Peyer's patch (tissue), 4 donors: ENCODE results near the gene MUC2. TPM values are rescaled to one million over a fixed set of nuclear protein-coding genes. Genes with fewer than 3 reads are reported as not detected.
A peak's percentile ranks its signal among the peaks of the same experiment; 100 is the strongest.

Source experiments
- DNase-seq, 3 donors: peaks; one replicate each; pipeline ENCODE4 v3.0.0-alpha.2; 2017 to 2019
- H3K27ac ChIP-seq, 4 donors: fragments of 200-600 bp; sonication (generic); one replicate each; pipeline ENCODE4 v1.5.1; 2016 to 2019
- H3K27me3 ChIP-seq, 2 donors: fragments of 200-600 bp; sonication (generic); one replicate each; pipeline ENCODE4 v1.5.1; 2019
- H3K36me3 ChIP-seq, 3 donors: fragments of 200-600 bp; sonication (generic); one replicate each; pipeline ENCODE4 v1.5.1; 2016 to 2019
- H3K4me1 ChIP-seq, 4 donors: fragments of 200-600 bp; sonication (generic); one replicate each; pipeline ENCODE4 v1.5.1; 2016 to 2019
- H3K4me3 ChIP-seq, 4 donors: fragments of 200-600 bp; sonication (generic); 1 replicate in 3 of 4; 2 replicates in 1 of 4; pipeline ENCODE4 v1.5.1; 2016 to 2019; ENCODE audit warnings: mild to moderate bottlenecking in 1 of 4
- H3K9me3 ChIP-seq, 4 donors: fragments of 200-600 bp; sonication (generic); one replicate each; pipeline ENCODE4 v1.5.1; 2016 to 2019; ENCODE audit warnings: mild to moderate bottlenecking in 1 of 4
- CTCF ChIP-seq, 6 experiments: fragments of 450-650 bp in 4 of 6; fragments of 200-600 bp in 2 of 6; sonication (generic) in 1 of 6; IDR thresholded peaks; one replicate each; pipeline ENCODE4 v1.5.1; 2017 to 2019; ENCODE audit warnings: antibody characterized with exemption in 6 of 6, mild to moderate bottlenecking in 3 of 6, moderate library complexity in 1 of 6
- POLR2A ChIP-seq, 2 donors: fragments of 450-650 bp; IDR thresholded peaks; one replicate each; pipeline ENCODE4 v1.5.1; 2017; ENCODE audit warnings: antibody characterized with exemption in 2 of 2, mild to moderate bottlenecking in 2 of 2, moderate library complexity in 2 of 2
- total RNA-seq, 4 donors: library from RNA; depleted of rRNA; stranded (reverse); fragments of >200 nt; gene quantifications; one replicate each; pipeline ENCODE4 v1.1.0, GENCODE V29; 2016

MUC2 gene
- total RNA-seq, 4 donors from 2014 or later: 817 to 1,165 (median 1,010) TPM

- no peak overlapping the region for H3K4me3 ChIP-seq
- TF ChIP-seq POLR2A (IDR thresholded peaks at IDR 0.05) (no peak), CTCF (IDR thresholded peaks at IDR 0.05) (no peak)
- H3K27me3 ChIP-seq: no peaks in the 10 kb centered on the region
- H3K9me3 ChIP-seq: no peaks in the 10 kb centered on the region
- no peaks in the 10 kb centered on the region for H3K4me1 ChIP-seq
- peak in 1 of 3 donors; percentile 49 for DNase-seq
- H3K27ac ChIP-seq: no peak overlapping the region
- H3K36me3 ChIP-seq: no peaks in the 10 kb centered on the region
These were observed 10.1 kb downstream of the MUC2 start for GRCh38 chr11:1084561-1085439.

- Histone ChIP-seq H3K27ac (no peak overlapping the region), H3K9me3 (no peaks in the 10 kb centered on the region), H3K36me3 (no peaks in the 10 kb centered on the region), H3K4me1 (no peaks in the 10 kb centered on the region), H3K4me3 (no peak overlapping the region), H3K27me3 (no peaks in the 10 kb centered on the region)
- TF ChIP-seq CTCF (IDR thresholded peaks at IDR 0.05): no peak
- no peak for TF ChIP-seq POLR2A (IDR thresholded peaks at IDR 0.05)
- no peak for DNase-seq
These were observed 10.9 kb downstream of the MUC2 start for GRCh38 chr11:1085440-1086170.

GRCh38 chr11:1086171-1087102, 11.8 kb downstream of the MUC2 start:
- H3K27ac ChIP-seq: no peak overlapping the region
- TF ChIP-seq POLR2A (IDR thresholded peaks at IDR 0.05): no peak
- TF ChIP-seq CTCF (IDR thresholded peaks at IDR 0.05): no peak
- H3K27me3 ChIP-seq: no peaks in the 10 kb centered on the region
- no peak overlapping the region for H3K4me3 ChIP-seq
- H3K4me1 ChIP-seq: no peaks in the 10 kb centered on the region
- peak in 1 of 3 donors; percentile 48 for DNase-seq
- no peaks in the 10 kb centered on the region for H3K9me3 ChIP-seq
- H3K36me3 ChIP-seq: no peaks in the 10 kb centered on the region

GRCh38 chr11:1087279-1087960, 12.7 kb downstream of the MUC2 start:
- no peaks in the 10 kb centered on the region for H3K4me1 ChIP-seq
- no peaks in the 10 kb centered on the region for H3K9me3 ChIP-seq
- H3K36me3 ChIP-seq: no peaks in the 10 kb centered on the region
- no peak overlapping the region for H3K4me3 ChIP-seq
- TF ChIP-seq CTCF (IDR thresholded peaks at IDR 0.05) (no peak), POLR2A (IDR thresholded peaks at IDR 0.05) (no peak)
- no peaks in the 10 kb centered on the region for H3K27me3 ChIP-seq
- DNase-seq: no peak
- H3K27ac ChIP-seq: no peak overlapping the region
